GM23338 (cell line): ENCODE data around the gene OLFML2A. TPM values are rescaled to one million over a fixed set of nuclear protein-coding genes. Genes with fewer than 3 reads are reported as not detected.

Experiments used
- JUNB ChIP-seq: IDR thresholded peaks from one replicate; pipeline ENCODE4 v1.6.1; 2016; ENCODE audit warnings: antibody characterized with exemption; ENCODE audit not compliant: unreplicated experiment
- REST ChIP-seq: IDR thresholded peaks from one replicate; pipeline ENCODE4 v1.6.1; 2018; ENCODE audit warnings: antibody characterized with exemption; ENCODE audit not compliant: unreplicated experiment
- STAT1 ChIP-seq: IDR thresholded peaks from one replicate; pipeline ENCODE4 v1.6.1; 2016; ENCODE audit warnings: antibody characterized with exemption; ENCODE audit not compliant: unreplicated experiment
- ZNF114 ChIP-seq: fragments of 250-450 bp; sonication (Bioruptor Pico); IDR thresholded peaks from 2 replicates; pipeline ENCODE4 v1.5.0; 2020; ENCODE audit warnings: mild to moderate bottlenecking, moderate library complexity
- ZNF331 ChIP-seq: fragments of 250-450 bp; sonication (Bioruptor Pico); IDR thresholded peaks from 2 replicates; pipeline ENCODE4 v1.5.0; 2020; ENCODE audit warnings: low read depth, mild to moderate bottlenecking, moderate library complexity
- polyA plus RNA-seq: library from polyadenylated mRNA; unstranded; fragments of >200 nt; fragmentation: Nextera tagmentation; extraction: Ambion mirVana; gene quantifications from 2 replicates; pipeline ENCODE4 v1.2.1, GENCODE V29; 2016
- total RNA-seq: library from RNA; depleted of rRNA; stranded (reverse); fragments of >200 nt; shearing (Covaris generic); gene quantifications from 2 replicates; pipeline ENCODE4 v1.2.3, GENCODE V29; 2014
- TF ChIP-seq, protein P1 (sequence below): fragments of 250-450 bp; sonication (Bioruptor Pico); IDR thresholded peaks from 2 replicates; pipeline ENCODE4 v1.5.0; 2020; ENCODE audit warnings: mild to moderate bottlenecking, moderate library complexity

The OLFML2A gene
- total and polyA plus RNA-seq, 2 experiments from 2014 or later: 1.1 to 6.7 TPM

GRCh38 chr9:124858330-124859046, 81.6 kb downstream of the OLFML2A start (continued):
- TF ChIP-seq REST (no peak), ZNF114 (no peak), ZNF331 (CRISPR knock-in tag) (no peak), STAT1 (no peak), JUNB (no peak)
- TF ChIP-seq, protein P1, sequence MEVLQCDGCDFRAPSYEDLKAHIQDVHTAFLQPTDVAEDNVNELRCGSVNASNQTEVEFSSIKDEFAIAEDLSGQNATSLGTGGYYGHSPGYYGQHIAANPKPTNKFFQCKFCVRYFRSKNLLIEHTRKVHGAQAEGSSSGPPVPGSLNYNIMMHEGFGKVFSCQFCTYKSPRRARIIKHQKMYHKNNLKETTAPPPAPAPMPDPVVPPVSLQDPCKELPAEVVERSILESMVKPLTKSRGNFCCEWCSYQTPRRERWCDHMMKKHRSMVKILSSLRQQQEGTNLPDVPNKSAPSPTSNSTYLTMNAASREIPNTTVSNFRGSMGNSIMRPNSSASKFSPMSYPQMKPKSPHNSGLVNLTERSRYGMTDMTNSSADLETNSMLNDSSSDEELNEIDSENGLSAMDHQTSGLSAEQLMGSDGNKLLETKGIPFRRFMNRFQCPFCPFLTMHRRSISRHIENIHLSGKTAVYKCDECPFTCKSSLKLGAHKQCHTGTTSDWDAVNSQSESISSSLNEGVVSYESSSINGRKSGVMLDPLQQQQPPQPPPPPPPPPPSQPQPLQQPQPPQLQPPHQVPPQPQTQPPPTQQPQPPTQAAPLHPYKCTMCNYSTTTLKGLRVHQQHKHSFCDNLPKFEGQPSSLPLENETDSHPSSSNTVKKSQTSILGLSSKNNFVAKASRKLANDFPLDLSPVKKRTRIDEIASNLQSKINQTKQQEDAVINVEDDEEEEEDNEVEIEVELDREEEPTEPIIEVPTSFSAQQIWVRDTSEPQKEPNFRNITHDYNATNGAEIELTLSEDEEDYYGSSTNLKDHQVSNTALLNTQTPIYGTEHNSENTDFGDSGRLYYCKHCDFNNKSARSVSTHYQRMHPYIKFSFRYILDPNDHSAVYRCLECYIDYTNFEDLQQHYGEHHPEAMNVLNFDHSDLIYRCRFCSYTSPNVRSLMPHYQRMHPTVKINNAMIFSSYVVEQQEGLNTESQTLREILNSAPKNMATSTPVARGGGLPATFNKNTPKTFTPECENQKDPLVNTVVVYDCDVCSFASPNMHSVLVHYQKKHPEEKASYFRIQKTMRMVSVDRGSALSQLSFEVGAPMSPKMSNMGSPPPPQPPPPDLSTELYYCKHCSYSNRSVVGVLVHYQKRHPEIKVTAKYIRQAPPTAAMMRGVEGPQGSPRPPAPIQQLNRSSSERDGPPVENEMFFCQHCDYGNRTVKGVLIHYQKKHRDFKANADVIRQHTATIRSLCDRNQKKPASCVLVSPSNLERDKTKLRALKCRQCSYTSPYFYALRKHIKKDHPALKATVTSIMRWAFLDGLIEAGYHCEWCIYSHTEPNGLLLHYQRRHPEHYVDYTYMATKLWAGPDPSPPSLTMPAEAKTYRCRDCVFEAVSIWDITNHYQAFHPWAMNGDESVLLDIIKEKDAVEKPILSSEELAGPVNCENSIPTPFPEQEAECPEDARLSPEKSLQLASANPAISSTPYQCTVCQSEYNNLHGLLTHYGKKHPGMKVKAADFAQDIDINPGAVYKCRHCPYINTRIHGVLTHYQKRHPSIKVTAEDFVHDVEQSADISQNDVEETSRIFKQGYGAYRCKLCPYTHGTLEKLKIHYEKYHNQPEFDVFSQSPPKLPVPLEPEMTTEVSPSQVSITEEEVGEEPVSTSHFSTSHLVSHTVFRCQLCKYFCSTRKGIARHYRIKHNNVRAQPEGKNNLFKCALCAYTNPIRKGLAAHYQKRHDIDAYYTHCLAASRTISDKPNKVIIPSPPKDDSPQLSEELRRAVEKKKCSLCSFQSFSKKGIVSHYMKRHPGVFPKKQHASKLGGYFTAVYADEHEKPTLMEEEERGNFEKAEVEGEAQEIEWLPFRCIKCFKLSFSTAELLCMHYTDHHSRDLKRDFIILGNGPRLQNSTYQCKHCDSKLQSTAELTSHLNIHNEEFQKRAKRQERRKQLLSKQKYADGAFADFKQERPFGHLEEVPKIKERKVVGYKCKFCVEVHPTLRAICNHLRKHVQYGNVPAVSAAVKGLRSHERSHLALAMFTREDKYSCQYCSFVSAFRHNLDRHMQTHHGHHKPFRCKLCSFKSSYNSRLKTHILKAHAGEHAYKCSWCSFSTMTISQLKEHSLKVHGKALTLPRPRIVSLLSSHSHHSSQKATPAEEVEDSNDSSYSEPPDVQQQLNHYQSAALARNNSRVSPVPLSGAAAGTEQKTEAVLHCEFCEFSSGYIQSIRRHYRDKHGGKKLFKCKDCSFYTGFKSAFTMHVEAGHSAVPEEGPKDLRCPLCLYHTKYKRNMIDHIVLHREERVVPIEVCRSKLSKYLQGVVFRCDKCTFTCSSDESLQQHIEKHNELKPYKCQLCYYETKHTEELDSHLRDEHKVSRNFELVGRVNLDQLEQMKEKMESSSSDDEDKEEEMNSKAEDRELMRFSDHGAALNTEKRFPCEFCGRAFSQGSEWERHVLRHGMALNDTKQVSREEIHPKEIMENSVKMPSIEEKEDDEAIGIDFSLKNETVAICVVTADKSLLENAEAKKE: no peak
